Measurements from ENCODE around the gene C17orf100. TPM values are rescaled to one million over a fixed set of nuclear protein-coding genes. Genes with fewer than 3 reads are reported as not detected.

C17orf100 gene
- total RNA-seq, 1 donor from 2014 or later, result 3.8 TPM

- H3K27ac Mint-ChIP-seq (ENCODE audit: unreplicated experiment), result no peak overlapping the region
- DNase-seq (ENCODE audit: low spot score), result no peak
- H3K36me3 Mint-ChIP-seq (ENCODE audit: low read depth, unreplicated experiment), result no peaks in the 10 kb centered on the region
- no peaks in the 10 kb centered on the region for H3K9me3 Mint-ChIP-seq (ENCODE audit: unreplicated experiment)
- peaks cover 1% of the 10 kb centered on the region for H3K27me3 Mint-ChIP-seq (ENCODE audit: unreplicated experiment)
- H3K4me3 Mint-ChIP-seq (ENCODE audit: unreplicated experiment), result no peak overlapping the region
- peaks cover 19% of the 10 kb centered on the region for H3K4me1 Mint-ChIP-seq (ENCODE audit: unreplicated experiment)
- TF ChIP-seq CTCF (IDR thresholded peaks at IDR 0.05; ENCODE audit: unreplicated experiment), result no peak
These were observed 29.6 kb downstream of the C17orf100 start for GRCh38 chr17:6681176-6681575.

- DNase-seq (ENCODE audit: low spot score), result no peak
- no peaks in the 10 kb centered on the region for H3K36me3 Mint-ChIP-seq (ENCODE audit: low read depth, unreplicated experiment)
- H3K9me3 Mint-ChIP-seq (ENCODE audit: unreplicated experiment), result no peaks in the 10 kb centered on the region
- no peak for TF ChIP-seq CTCF (IDR thresholded peaks at IDR 0.05; ENCODE audit: unreplicated experiment)
- no peak overlapping the region for H3K4me3 Mint-ChIP-seq (ENCODE audit: unreplicated experiment)
- H3K27me3 Mint-ChIP-seq (ENCODE audit: unreplicated experiment), result peaks cover 1% of the 10 kb centered on the region
- H3K27ac Mint-ChIP-seq (ENCODE audit: unreplicated experiment), result no peak overlapping the region
- H3K4me1 Mint-ChIP-seq (ENCODE audit: unreplicated experiment), result peaks cover 19% of the 10 kb centered on the region
These were observed 30.1 kb downstream of the C17orf100 start for GRCh38 chr17:6681671-6682070.

- no peak overlapping the region for H3K27ac Mint-ChIP-seq (ENCODE audit: unreplicated experiment)
- peaks cover 19% of the 10 kb centered on the region for H3K4me1 Mint-ChIP-seq (ENCODE audit: unreplicated experiment)
- no peak for DNase-seq (ENCODE audit: low spot score)
- TF ChIP-seq CTCF (IDR thresholded peaks at IDR 0.05; ENCODE audit: unreplicated experiment), result no peak
- H3K36me3 Mint-ChIP-seq (ENCODE audit: low read depth, unreplicated experiment), result no peaks in the 10 kb centered on the region
- peaks cover 1% of the 10 kb centered on the region for H3K27me3 Mint-ChIP-seq (ENCODE audit: unreplicated experiment)
- H3K9me3 Mint-ChIP-seq (ENCODE audit: unreplicated experiment), result no peaks in the 10 kb centered on the region
- H3K4me3 Mint-ChIP-seq (ENCODE audit: unreplicated experiment), result no peak overlapping the region
These were observed 30.8 kb downstream of the C17orf100 start for GRCh38 chr17:6682339-6682738.

- Mint-ChIP-seq H3K4me3 (ENCODE audit: unreplicated experiment) (no peak overlapping the region), H3K9me3 (ENCODE audit: unreplicated experiment) (no peaks in the 10 kb centered on the region), H3K36me3 (ENCODE audit: low read depth, unreplicated experiment) (no peaks in the 10 kb centered on the region), H3K27me3 (ENCODE audit: unreplicated experiment) (peaks cover 1% of the 10 kb centered on the region), H3K4me1 (ENCODE audit: unreplicated experiment) (peaks cover 14% of the 10 kb centered on the region), H3K27ac (ENCODE audit: unreplicated experiment) (no peak overlapping the region)
- DNase-seq (ENCODE audit: low spot score), result no peak
- no peak for TF ChIP-seq CTCF (IDR thresholded peaks at IDR 0.05; ENCODE audit: unreplicated experiment)
These were observed 31.6 kb downstream of the C17orf100 start for GRCh38 chr17:6683081-6683684.

- peaks cover 7% of the 10 kb centered on the region for H3K4me1 Mint-ChIP-seq (ENCODE audit: unreplicated experiment)
- H3K4me3 Mint-ChIP-seq (ENCODE audit: unreplicated experiment), result no peak overlapping the region
- H3K36me3 Mint-ChIP-seq (ENCODE audit: low read depth, unreplicated experiment), result no peaks in the 10 kb centered on the region
- no peak for DNase-seq (ENCODE audit: low spot score)
- H3K27ac Mint-ChIP-seq (ENCODE audit: unreplicated experiment), result no peak overlapping the region
- peaks cover 1% of the 10 kb centered on the region for H3K27me3 Mint-ChIP-seq (ENCODE audit: unreplicated experiment)
- no peak for TF ChIP-seq CTCF (IDR thresholded peaks at IDR 0.05; ENCODE audit: unreplicated experiment)
- H3K9me3 Mint-ChIP-seq (ENCODE audit: unreplicated experiment), result no peaks in the 10 kb centered on the region
These were observed 32.3 kb downstream of the C17orf100 start for GRCh38 chr17:6683730-6684459.

All from endothelial cell (in vitro differentiated cells).